GM12878 (cell line): Measurements from ENCODE around the gene UGGT2. TPM values are rescaled to one million over a fixed set of nuclear protein-coding genes. Genes with fewer than 3 reads are reported as not detected.

Experiments used
- ATF3 ChIP-seq: IDR thresholded peaks from 2 replicates; pipeline ENCODE4 v1.6.1; 2011; ENCODE audit warnings: low read depth, mild to moderate bottlenecking, low read length, moderate library complexity, borderline replicate concordance; ENCODE audit errors: extremely low read depth
- CHD4 ChIP-seq: fragments of 200-600 bp; sonication (generic); IDR thresholded peaks from 2 replicates; pipeline ENCODE4 v1.6.1; 2016; ENCODE audit warnings: mild to moderate bottlenecking
- E4F1 ChIP-seq: fragments of 450-650 bp; IDR thresholded peaks from 2 replicates; pipeline ENCODE4 v1.6.1; 2018; ENCODE audit warnings: borderline replicate concordance, mild to moderate bottlenecking; ENCODE audit not compliant: partially characterized antibody
- EZH2 ChIP-seq: IDR thresholded peaks from 2 replicates; pipeline ENCODE4 v1.6.1; 2012; ENCODE audit warnings: low read depth, mild to moderate bottlenecking, control low read depth, inconsistent platforms, low read length, borderline replicate concordance; ENCODE audit not compliant: control insufficient read depth
- HCFC1 ChIP-seq: fragments of 150-350 bp; IDR thresholded peaks from 2 replicates; pipeline ENCODE4 v1.6.1; 2014; ENCODE audit warnings: low read length
- HDAC2 ChIP-seq: fragments of 200-600 bp; sonication (generic); IDR thresholded peaks from 2 replicates; pipeline ENCODE4 v1.6.1; 2017
- HDAC6 ChIP-seq: fragments of 200-600 bp; sonication (generic); IDR thresholded peaks from one replicate; pipeline ENCODE4 v1.8.0; 2017; ENCODE audit warnings: antibody characterized with exemption; ENCODE audit not compliant: unreplicated experiment
- HSF1 ChIP-seq: fragments of 150-350 bp; IDR thresholded peaks from 2 replicates; pipeline ENCODE4 v1.6.1; 2014; ENCODE audit warnings: mild to moderate bottlenecking, low read depth, low read length
- IRF4 ChIP-seq: IDR thresholded peaks from 2 replicates; pipeline ENCODE4 v1.6.1; 2011; ENCODE audit warnings: low read depth, low read length
- MTA2 ChIP-seq: fragments of 450-650 bp; IDR thresholded peaks from 2 replicates; pipeline ENCODE4 v1.6.1; 2016; ENCODE audit warnings: low read depth, mild to moderate bottlenecking, moderate library complexity
- MXI1 ChIP-seq: fragments of 150-350 bp; IDR thresholded peaks from 2 replicates; pipeline ENCODE4 v1.6.1; 2011; ENCODE audit warnings: low read depth, mild to moderate bottlenecking, inconsistent platforms, low read length, improper control_type of control experiment
- NR2C1 ChIP-seq: fragments of 450-650 bp; IDR thresholded peaks from 2 replicates; pipeline ENCODE4 v1.6.1; 2017; ENCODE audit warnings: antibody characterized with exemption, mild to moderate bottlenecking, moderate library complexity
- NR2F1 ChIP-seq: fragments of 450-650 bp; conservative IDR thresholded peaks from 2 replicates; pipeline ENCODE4 v1.6.1; 2017; ENCODE audit warnings: mild to moderate bottlenecking
- SMC3 ChIP-seq: IDR thresholded peaks from 2 replicates; pipeline ENCODE4 v1.6.1; 2011; ENCODE audit warnings: low read length, improper control_type of control experiment, borderline replicate concordance
- SREBF1 ChIP-seq: IDR thresholded peaks from 2 replicates; pipeline ENCODE4 v1.6.1; 2012; ENCODE audit warnings: mild to moderate bottlenecking, low read length
- SREBF2 ChIP-seq: IDR thresholded peaks from 2 replicates; pipeline ENCODE4 v1.6.1; 2012; ENCODE audit warnings: mild to moderate bottlenecking, low read length
- SRF ChIP-seq, 2 experiments: IDR thresholded peaks; 2 replicates each; pipeline ENCODE4 v1.6.1; 2011; ENCODE audit warnings: low read depth in 2 of 2, low read length in 2 of 2, mild to moderate bottlenecking in 1 of 2, moderate library complexity in 1 of 2
- TAF1 ChIP-seq: IDR thresholded peaks from 2 replicates; pipeline ENCODE4 v1.6.1; 2011; ENCODE audit warnings: mild to moderate bottlenecking, low read depth, low read length, borderline replicate concordance
- TCF12 ChIP-seq: IDR thresholded peaks from 2 replicates; pipeline ENCODE4 v1.6.1; 2011; ENCODE audit warnings: low read depth, mild to moderate bottlenecking, low read length
- WRNIP1 ChIP-seq: IDR thresholded peaks from 2 replicates; pipeline ENCODE4 v1.6.1; 2011; ENCODE audit warnings: low read depth, low read length, improper control_type of control experiment, borderline replicate concordance
- ZBTB33 ChIP-seq: fragments of 450-650 bp; IDR thresholded peaks from 2 replicates; pipeline ENCODE4 v1.6.1; 2017; ENCODE audit warnings: mild to moderate bottlenecking
- ZNF207 ChIP-seq: fragments of 450-650 bp; IDR thresholded peaks from 2 replicates; pipeline ENCODE4 v1.6.1; 2014; ENCODE audit warnings: antibody characterized with exemption, mild to moderate bottlenecking, borderline replicate concordance
- ZNF384 ChIP-seq: IDR thresholded peaks from 2 replicates; pipeline ENCODE4 v1.6.1; 2012; ENCODE audit warnings: low read depth, mild to moderate bottlenecking, low read length, improper control_type of control experiment, borderline replicate concordance
- polyA plus RNA-seq, 11 experiments: library from polyadenylated mRNA; depleted of rRNA in 4 of 11; unstranded in 6 of 11; stranded (reverse) in 5 of 11; fragments of >200 nt; fragmentation: Nextera tagmentation in 4 of 11; fragmentation: Illumina TruSeq in 1 of 11; extraction: Ambion mirVana in 4 of 11; extraction: Trizol in 1 of 11; gene quantifications; 1 replicate in 1 of 11; 2 replicates in 10 of 11; pipeline versions ENCODE4 v1.2.1 to v1.2.3, GENCODE V29; 2011 to 2016; ENCODE audit warnings: inconsistent platforms in 2 of 11, missing spikeins in 2 of 11, low read depth in 1 of 11
- total RNA-seq, 4 experiments: library from RNA; depleted of rRNA in 3 of 4; stranded (reverse); fragments of >200 nt in 3 of 4; fragmentation: Illumina TruSeq in 1 of 4; extraction: Trizol in 1 of 4; gene quantifications; 2 replicates each; pipeline versions ENCODE4 v1.2.1 to v1.2.3, GENCODE V29; 2013 to 2021
- TF ChIP-seq, protein P1 (sequence below): fragments of 450-650 bp; IDR thresholded peaks from 2 replicates; pipeline ENCODE4 v1.6.1; 2014; ENCODE audit warnings: mild to moderate bottlenecking

The UGGT2 gene
- total and polyA plus RNA-seq, 10 of the 15 experiments (the other 5 are each of a cell fraction or from before 2014, with no cell fraction given) = 4.9 to 29.0 (median 17.3) TPM

DNA sequence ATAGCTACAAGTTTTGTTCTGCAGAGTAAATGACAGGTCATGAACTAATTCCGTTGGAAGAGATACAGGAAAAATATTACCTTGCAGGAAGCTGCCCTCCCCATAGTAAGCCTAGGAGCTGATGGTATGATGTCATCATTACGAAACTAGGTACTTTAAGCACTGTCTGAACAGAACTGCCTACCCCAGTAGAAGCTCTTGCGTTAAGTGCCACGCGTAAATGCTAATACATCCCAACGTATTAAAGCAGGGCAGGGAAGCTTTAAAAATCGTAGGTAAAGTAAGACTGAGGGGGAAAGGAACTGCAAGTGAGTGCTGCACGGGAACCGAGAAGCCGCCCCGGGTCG lies 572 bp downstream of the UGGT2 start (continued):
- TF ChIP-seq EZH2 = no peak
- TF ChIP-seq ATF3 = no peak
- TF ChIP-seq ZBTB33 = no peak
- TF ChIP-seq NR2F1 = 0 out of 2 replicates have a peak, but pooled peaks have one; percentile 11
- TF ChIP-seq NR2C1 = no peak
- TF ChIP-seq SREBF2 = no peak
- TF ChIP-seq ZNF207 = no peak
- no peak for TF ChIP-seq HDAC6
- TF ChIP-seq, protein P1, sequence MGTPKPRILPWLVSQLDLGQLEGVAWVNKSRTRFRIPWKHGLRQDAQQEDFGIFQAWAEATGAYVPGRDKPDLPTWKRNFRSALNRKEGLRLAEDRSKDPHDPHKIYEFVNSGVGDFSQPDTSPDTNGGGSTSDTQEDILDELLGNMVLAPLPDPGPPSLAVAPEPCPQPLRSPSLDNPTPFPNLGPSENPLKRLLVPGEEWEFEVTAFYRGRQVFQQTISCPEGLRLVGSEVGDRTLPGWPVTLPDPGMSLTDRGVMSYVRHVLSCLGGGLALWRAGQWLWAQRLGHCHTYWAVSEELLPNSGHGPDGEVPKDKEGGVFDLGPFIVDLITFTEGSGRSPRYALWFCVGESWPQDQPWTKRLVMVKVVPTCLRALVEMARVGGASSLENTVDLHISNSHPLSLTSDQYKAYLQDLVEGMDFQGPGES = no peak
- TF ChIP-seq CHD4 = no peak
- no peak for TF ChIP-seq IRF4
- no peak for TF ChIP-seq E4F1
- no peak for TF ChIP-seq TAF1
- TF ChIP-seq HSF1 = no peak
- TF ChIP-seq HDAC2 = no peak
- TF ChIP-seq MXI1 = no peak
- TF ChIP-seq TCF12 = no peak
- no peak for TF ChIP-seq SRF (IDR thresholded peaks at IDR 0.05; ENCODE audit: low read depth in 2 of 2, low read length in 2 of 2)
- TF ChIP-seq HCFC1 = no peak
- TF ChIP-seq SMC3 = no peak
- TF ChIP-seq SREBF1 = no peak
- TF ChIP-seq WRNIP1 = no peak
- TF ChIP-seq ZNF384 = no peak
- TF ChIP-seq MTA2 = no peak
